Stomach smooth muscle (tissue), 2 donors: ENCODE measurements around the gene GBF1.

Source experiments
- H3K27ac ChIP-seq: one replicate; pipeline ENCODE4 v1.7.0; 2013; ENCODE audit warnings: mild to moderate bottlenecking, low read length, inconsistent platforms
- H3K27me3 ChIP-seq, 2 donors: one replicate each; pipeline ENCODE4 v1.7.0; 2013; ENCODE audit warnings: low read length in 2 of 2; ENCODE audit not compliant: insufficient read depth in 2 of 2, control insufficient read depth in 1 of 2
- H3K36me3 ChIP-seq, 2 donors: one replicate each; pipeline ENCODE4 v1.7.0; 2013; ENCODE audit warnings: low read length in 2 of 2; ENCODE audit not compliant: control insufficient read depth in 2 of 2, insufficient read depth in 2 of 2
- H3K4me1 ChIP-seq: one replicate; pipeline ENCODE4 v1.7.0; 2013; ENCODE audit warnings: low read length; ENCODE audit not compliant: control insufficient read depth, insufficient read depth
- H3K4me3 ChIP-seq, 2 donors: one replicate each; pipeline ENCODE4 v1.7.0; 2013; ENCODE audit warnings: low read length in 2 of 2
- H3K9ac ChIP-seq, 2 donors: one replicate each; pipeline ENCODE4 v1.7.0; 2013; ENCODE audit warnings: low read length in 2 of 2, mild to moderate bottlenecking in 1 of 2
- H3K9me3 ChIP-seq, 2 donors: one replicate each; pipeline ENCODE4 v1.7.0; 2013; ENCODE audit warnings: low read length in 2 of 2; ENCODE audit not compliant: control insufficient read depth in 2 of 2
- donor health status: healthy.
- donor health status: Pancreatic carcinoma.

Gene GBF1

DNA sequence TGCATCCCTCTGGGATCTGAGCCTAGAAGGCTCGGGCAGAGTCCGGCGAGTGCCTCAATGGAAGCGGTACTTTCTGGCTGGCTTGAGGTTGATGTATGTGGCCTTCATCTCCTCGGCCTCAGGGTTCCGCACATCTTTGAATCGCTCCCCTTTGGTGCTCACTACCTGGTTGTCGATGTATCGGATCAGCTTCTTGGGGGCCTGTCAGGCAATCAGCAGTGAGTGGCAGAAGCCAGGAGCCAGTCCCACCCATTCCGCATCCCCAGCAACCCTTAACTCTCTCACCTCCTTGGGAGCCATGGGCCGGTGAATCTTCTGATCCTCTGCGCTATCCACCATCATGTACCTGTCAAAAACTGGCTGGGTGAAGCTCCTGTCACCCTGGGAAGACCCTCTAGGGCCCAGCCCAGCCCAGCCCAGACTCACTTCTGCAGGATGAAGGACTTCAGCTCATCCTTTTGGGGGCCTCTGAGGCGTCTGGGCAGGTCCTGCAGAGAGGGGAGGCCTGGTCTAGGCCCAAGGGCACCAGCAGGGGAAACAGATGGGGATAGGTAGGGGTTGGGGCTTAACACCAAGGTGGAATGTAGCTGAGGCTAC, 178.1 kb downstream of the GBF1 start:
- peaks cover 7 to 12% of the 10 kb centered on the region in 2 donors for H3K36me3 ChIP-seq
- H3K9ac ChIP-seq: peak overlapping the region in 1 of 2 donors; percentile 13
- H3K9me3 ChIP-seq: no peaks in the 10 kb centered on the region
- peak overlapping the region; percentile 46 for H3K27ac ChIP-seq
- H3K27me3 ChIP-seq: peaks cover under 1% of the 10 kb centered on the region in 2 donors
- peaks cover 40% of the 10 kb centered on the region for H3K4me1 ChIP-seq
- peak overlapping the region in 1 of 2 donors; percentile 15 for H3K4me3 ChIP-seq

GRCh38 chr10:102424145-102424544, 178.8 kb downstream of the GBF1 start:
- Histone ChIP-seq H3K36me3 (peaks cover 7 to 12% of the 10 kb centered on the region in 2 donors), H3K4me3 (no peak overlapping the region), H3K9ac (no peak overlapping the region), H3K9me3 (no peaks in the 10 kb centered on the region), H3K4me1 (peaks cover 36% of the 10 kb centered on the region), H3K27ac (no peak overlapping the region), H3K27me3 (no peaks in the 10 kb centered on the region)

- Histone ChIP-seq H3K36me3 (peaks cover 7 to 12% of the 10 kb centered on the region in 2 donors), H3K27ac (no peak overlapping the region), H3K9ac (peak overlapping the region in 1 of 2 donors; percentile 21), H3K4me1 (peaks cover 28% of the 10 kb centered on the region), H3K4me3 (no peak overlapping the region), H3K27me3 (no peaks in the 10 kb centered on the region), H3K9me3 (no peaks in the 10 kb centered on the region)
These were observed 179.6 kb downstream of the GBF1 start for GRCh38 chr10:102424916-102425315.

GRCh38 chr10:102425444-102425843, 180.1 kb downstream of the GBF1 start:
- no peak overlapping the region for H3K4me3 ChIP-seq
- no peaks in the 10 kb centered on the region for H3K27me3 ChIP-seq
- H3K36me3 ChIP-seq: peaks cover 7 to 12% of the 10 kb centered on the region in 2 donors
- H3K9ac ChIP-seq: no peak overlapping the region
- H3K9me3 ChIP-seq: no peaks in the 10 kb centered on the region
- H3K4me1 ChIP-seq: peaks cover 23% of the 10 kb centered on the region
- no peak overlapping the region for H3K27ac ChIP-seq

GRCh38 chr10:102426803-102427287, 181.5 kb downstream of the GBF1 start:
- Histone ChIP-seq H3K27me3 (no peaks in the 10 kb centered on the region), H3K4me3 (no peak overlapping the region)

GRCh38 chr10:102429468-102429867, 184.1 kb downstream of the GBF1 start:
- Histone ChIP-seq H3K27ac (no peak overlapping the region), H3K9ac (no peak overlapping the region), H3K27me3 (peaks cover 3 to 5% of the 10 kb centered on the region in 2 donors), H3K4me1 (peaks cover 12% of the 10 kb centered on the region), H3K9me3 (no peaks in the 10 kb centered on the region), H3K4me3 (no peak overlapping the region), H3K36me3 (no peaks in the 10 kb centered on the region)

More at GRCh38 chr10:102426803-102427287, 181.5 kb downstream of the GBF1 start:
- H3K9me3 ChIP-seq: no peaks in the 10 kb centered on the region
- H3K27ac ChIP-seq: no peak overlapping the region
- H3K4me1 ChIP-seq: peaks cover 23% of the 10 kb centered on the region
- peaks cover 7 to 12% of the 10 kb centered on the region in 2 donors for H3K36me3 ChIP-seq
- no peak overlapping the region for H3K9ac ChIP-seq

- peak overlapping the region; percentile 96 to 97 for H3K9ac ChIP-seq
- no peaks in the 10 kb centered on the region for H3K9me3 ChIP-seq
- peak overlapping the region; percentile 97 to 98 for H3K4me3 ChIP-seq
- no peaks in the 10 kb centered on the region for H3K36me3 ChIP-seq
- H3K4me1 ChIP-seq: peaks cover 12% of the 10 kb centered on the region
- H3K27ac ChIP-seq: peak overlapping the region; percentile 71
- H3K27me3 ChIP-seq: peaks cover 12 to 14% of the 10 kb centered on the region in 2 donors
These were observed 186.3 kb downstream of the GBF1 start for GRCh38 chr10:102431452-102432124.
